ENCODE measurements around the gene GPR39.

GPR39 gene

DNA sequence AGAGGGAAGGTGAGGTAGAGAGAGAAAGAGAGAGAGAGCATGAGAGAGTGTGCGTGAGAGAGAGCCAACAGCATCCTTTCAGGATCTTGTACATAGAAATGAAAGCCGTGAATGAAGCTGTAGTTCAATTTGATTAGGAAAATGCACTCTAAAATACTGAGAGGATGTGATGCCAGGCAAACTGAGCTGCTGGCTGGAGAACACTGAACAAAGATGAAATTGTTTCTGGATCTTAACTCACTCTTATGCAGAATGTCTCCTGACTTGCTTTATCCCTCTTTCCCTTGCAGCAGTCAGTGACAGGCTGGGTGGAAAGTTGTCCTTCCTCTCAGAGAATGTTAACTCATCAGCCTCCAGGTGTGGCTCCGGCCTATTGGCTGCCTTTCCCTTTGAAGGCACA, 242.7 kb downstream of the GPR39 start:
- no peak for ATAC-seq (ENCODE audit: low read depth)

DNA sequence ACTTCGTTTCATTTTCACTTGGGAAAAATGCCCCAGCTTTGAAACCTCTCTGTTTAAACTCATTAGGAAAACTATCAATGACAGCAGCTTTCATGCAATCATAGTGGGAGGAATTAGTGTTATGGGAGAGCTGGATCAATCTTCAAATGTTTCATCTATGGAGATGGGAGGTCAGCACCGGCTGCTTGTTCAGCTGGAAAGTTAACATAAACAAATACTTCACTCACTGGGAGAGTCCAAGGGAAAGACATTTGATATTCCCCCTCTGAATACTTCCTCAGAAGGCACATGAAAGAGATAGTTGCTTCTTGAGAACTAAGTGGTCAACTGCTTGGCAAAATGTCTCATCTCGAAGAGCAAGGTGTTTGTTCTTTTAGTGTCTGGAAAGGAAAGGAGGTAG, 246.1 kb downstream of the GPR39 start:
- Mint-ChIP-seq H3K4me1 (no peaks in the 10 kb centered on the region), H3K27ac (no peak overlapping the region), H3K27me3 (peaks cover 12% of the 10 kb centered on the region), H3K36me3 (no peaks in the 10 kb centered on the region), H3K4me3 (no peak overlapping the region), H3K9me3 (no peaks in the 10 kb centered on the region)
- ATAC-seq (ENCODE audit: low read depth) (no peak), DNase-seq (ENCODE audit: low spot score in 2 of 2) (no peak)

More for the DNA sequence above, 242.7 kb downstream of the GPR39 start:
- Mint-ChIP-seq H3K36me3 (no peaks in the 10 kb centered on the region), H3K4me1 (no peaks in the 10 kb centered on the region), H3K27ac (no peak overlapping the region), H3K27me3 (peaks cover 6% of the 10 kb centered on the region), H3K9me3 (no peaks in the 10 kb centered on the region), H3K4me3 (no peak overlapping the region)
- no peak for DNase-seq (ENCODE audit: low spot score in 2 of 2)

DNA sequence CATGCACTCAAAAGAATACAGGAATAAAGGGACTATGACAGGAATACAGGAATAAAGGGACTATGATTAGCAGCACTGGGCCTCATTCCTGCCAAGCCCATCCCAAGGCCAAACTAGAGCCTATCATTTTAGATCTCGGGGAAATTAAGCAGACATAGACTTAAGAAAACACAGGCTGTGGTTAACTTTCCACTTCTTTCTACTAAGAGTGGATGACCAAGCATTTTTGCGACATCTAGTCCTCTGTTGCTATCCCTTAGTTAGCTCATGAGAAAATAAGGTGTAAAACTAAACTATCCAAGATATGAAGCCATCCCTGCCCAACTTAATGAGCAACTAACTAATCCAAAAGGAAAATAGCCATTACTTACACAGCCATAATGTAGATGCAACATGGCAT, 247.5 kb downstream of the GPR39 start:
- no peak overlapping the region for H3K27ac Mint-ChIP-seq
- no peaks in the 10 kb centered on the region for H3K4me1 Mint-ChIP-seq
- DNase-seq (ENCODE audit: low spot score in 2 of 2) (no peak), ATAC-seq (ENCODE audit: low read depth) (no peak)
- no peaks in the 10 kb centered on the region for H3K36me3 Mint-ChIP-seq
- H3K9me3 Mint-ChIP-seq = no peaks in the 10 kb centered on the region
- no peak overlapping the region for H3K4me3 Mint-ChIP-seq
- H3K27me3 Mint-ChIP-seq = peaks cover 15% of the 10 kb centered on the region

DNA sequence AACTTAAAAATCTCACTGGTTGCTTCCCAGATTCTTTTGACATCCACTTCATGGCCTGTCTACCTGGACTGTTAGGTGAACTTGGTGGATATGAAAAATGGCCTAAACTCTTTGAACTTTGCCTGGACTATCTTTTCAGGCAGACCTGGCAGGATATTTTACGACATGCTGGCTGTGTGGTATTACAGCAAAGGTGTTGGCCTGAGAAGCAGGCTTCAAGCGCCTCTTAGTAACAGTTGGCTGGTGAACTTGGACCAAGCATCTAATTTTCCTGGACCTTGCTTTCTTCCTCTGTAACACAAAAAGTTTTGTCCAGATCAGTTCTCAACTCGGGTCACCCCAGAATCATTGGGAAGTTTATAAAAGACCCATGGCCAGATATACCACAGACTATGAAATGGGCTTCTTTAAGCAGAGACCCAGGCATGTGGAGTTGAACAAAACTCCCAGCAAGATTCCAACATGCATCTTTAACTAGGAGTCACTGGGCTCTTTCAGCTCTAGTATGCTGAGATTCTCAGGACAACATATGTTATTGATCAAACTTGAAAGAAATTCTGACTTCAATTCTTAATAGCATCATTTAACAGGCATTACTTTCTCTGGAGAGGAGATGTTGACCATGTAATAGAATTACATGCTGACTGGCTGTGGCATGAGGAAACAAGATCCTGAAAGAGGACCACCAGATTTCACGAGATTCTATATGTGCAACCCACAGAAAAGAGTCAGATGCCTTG, 249.0 kb downstream of the GPR39 start:
- H3K9me3 Mint-ChIP-seq = no peaks in the 10 kb centered on the region
- ATAC-seq (ENCODE audit: low read depth) (no peak), DNase-seq (ENCODE audit: low spot score in 2 of 2) (no peak)
- peaks cover 15% of the 10 kb centered on the region for H3K27me3 Mint-ChIP-seq
- no peak overlapping the region for H3K27ac Mint-ChIP-seq
- H3K4me1 Mint-ChIP-seq = no peaks in the 10 kb centered on the region
- H3K36me3 Mint-ChIP-seq = no peaks in the 10 kb centered on the region
- no peak overlapping the region for H3K4me3 Mint-ChIP-seq

DNA sequence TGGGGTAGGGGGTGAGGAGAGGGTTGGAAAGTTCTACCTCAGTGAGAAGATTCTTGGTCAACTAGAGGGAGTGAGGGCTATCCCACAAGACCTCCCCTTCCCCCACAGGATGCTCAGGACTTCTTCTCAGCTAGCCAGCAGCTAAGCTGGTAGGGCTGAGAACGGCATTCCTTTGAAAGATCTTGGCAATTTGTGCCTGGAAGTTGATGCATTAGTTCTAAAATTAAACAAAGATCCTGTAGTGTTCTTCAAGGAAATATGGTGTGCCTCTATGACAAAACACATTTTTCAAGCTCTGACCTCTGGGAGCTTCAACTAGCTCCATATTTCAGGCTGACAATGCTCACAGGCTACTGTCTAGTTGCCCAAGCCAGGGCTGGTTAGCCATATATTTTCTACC, 251.1 kb downstream of the GPR39 start:
- no peak overlapping the region for H3K4me3 Mint-ChIP-seq
- H3K27ac Mint-ChIP-seq = no peak overlapping the region
- H3K9me3 Mint-ChIP-seq = no peaks in the 10 kb centered on the region
- peaks cover 21% of the 10 kb centered on the region for H3K27me3 Mint-ChIP-seq
- ATAC-seq (ENCODE audit: low read depth) (no peak), DNase-seq (ENCODE audit: low spot score in 2 of 2) (no peak)
- H3K36me3 Mint-ChIP-seq = peaks cover 3% of the 10 kb centered on the region
- peaks cover 5% of the 10 kb centered on the region for H3K4me1 Mint-ChIP-seq

DNA sequence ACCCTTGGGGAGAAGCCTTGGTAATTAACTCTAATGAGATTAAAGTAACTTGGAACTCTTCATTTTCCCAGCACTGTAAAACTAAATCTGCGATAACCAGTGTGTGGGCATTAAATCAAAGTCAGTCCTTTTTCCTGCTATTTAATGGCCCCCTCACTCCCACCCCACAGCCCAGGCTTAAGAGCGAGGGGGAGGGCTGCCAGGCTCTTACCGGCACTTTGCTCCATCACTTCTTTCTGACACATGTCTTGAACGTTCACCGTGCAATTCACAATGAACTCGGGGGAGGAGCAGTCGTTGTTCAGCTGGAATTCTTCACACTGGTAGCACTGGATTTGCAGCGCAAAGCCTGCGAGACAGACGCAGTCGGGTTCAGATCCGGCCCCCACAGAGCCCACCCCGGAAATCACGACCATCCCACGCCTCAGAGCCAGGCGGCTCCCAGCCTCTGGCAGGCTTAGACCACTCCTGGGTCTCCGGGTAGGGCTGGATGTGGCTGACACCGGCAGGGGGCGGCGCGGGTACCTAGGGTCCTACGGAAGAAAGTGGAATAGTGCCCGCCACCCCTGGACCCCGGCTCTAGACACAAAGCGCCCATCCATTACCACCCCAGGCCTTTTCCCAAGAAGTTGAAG, 251.7 kb downstream of the GPR39 start:
- Mint-ChIP-seq H3K27ac (no peak overlapping the region), H3K36me3 (peaks cover 3% of the 10 kb centered on the region), H3K27me3 (peaks cover 19% of the 10 kb centered on the region), H3K4me1 (peaks cover 5% of the 10 kb centered on the region), H3K4me3 (peak overlapping the region; percentile 11), H3K9me3 (no peaks in the 10 kb centered on the region)
- ATAC-seq (ENCODE audit: low read depth) (no peak), DNase-seq (ENCODE audit: low spot score in 2 of 2) (no peak)

DNA sequence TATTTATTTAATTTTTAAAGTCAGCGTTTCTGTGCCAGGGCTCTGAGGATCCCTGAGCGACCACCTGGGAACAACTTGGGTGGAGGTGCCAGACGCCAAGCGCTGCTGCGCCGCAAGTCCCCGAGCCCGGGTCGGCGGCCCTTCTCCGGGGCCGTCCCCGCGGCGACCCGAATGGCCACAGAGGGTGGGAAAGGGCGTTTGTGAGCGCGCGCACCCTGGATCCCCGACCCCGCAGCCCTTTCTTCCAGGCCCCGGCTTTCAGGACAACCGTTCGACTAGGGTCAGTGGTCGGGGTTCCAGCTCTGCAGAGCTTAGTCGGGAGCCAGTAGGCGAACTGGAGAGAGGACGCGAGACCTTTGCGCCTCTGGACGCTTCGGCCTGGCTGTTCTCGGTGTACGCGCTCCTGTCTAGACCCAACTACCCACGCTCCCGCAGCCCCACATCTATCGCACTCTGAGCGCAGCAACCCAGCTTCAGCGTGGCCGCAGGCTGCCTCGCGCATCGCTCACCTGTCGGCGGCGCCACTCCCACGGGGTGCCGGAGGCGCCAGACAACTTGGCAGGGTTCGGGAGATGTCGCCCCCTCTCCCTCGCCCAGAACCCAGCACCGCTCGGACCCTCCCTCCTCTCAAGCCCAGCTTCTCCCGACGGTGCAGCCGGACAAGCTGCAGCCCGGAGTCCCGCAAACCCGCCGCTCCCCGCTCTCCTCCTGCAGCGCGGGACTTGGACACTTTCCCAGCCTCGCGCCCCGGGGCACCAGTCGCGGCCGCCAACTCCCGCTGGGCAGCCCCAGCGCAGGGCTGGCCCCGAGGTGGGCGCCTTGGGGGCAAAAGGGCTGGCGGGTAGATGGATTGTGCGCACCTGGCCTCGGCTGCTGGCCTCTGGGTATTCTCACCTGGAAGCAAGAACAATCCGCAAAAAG, 252.6 kb downstream of the GPR39 start:
- ATAC-seq (ENCODE audit: low read depth) (no peak), DNase-seq (ENCODE audit: low spot score in 2 of 2) (no peak)
- Mint-ChIP-seq H3K9me3 (no peaks in the 10 kb centered on the region), H3K36me3 (peaks cover 3% of the 10 kb centered on the region), H3K27ac (no peak overlapping the region), H3K4me3 (peak overlapping the region; percentile 5), H3K4me1 (peaks cover 5% of the 10 kb centered on the region), H3K27me3 (peaks cover 15% of the 10 kb centered on the region)

DNA sequence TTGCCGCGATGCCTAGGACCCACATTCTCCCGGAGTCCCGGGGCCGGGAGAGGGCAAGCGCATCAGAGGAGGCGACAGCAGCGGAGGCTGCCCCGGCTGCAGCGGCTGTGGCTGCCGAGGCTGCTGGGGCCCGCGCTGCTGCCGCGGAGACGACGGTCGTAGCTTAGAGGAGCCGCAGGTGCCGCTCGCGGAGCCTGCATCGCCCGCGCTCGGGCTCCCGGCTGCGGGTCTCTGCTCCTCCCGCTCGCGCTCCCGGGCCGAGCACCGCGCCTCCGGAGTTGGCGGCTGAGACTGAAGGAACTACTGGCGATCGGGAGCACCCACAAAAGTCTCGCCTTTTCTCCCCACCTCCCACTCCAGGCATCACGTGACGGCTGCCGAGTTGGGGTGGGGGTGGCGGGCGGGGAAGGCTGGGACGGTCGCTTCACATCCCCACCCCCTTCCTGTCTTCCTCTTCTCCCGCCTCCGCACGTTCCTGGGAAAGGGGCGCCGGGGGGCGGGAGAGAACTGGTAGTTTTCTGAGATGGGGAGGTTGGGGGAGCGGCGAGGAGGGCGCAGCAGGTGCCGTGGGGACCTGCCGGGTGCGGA, 253.4 kb downstream of the GPR39 start, which contains the start of gene LYPD1:
LYPD1 (minus strand) TSS at position 298 of the 588 bp plus-strand sequence; CDS start at position 25, 273 bp downstream.
- H3K9me3 Mint-ChIP-seq = no peaks in the 10 kb centered on the region
- ATAC-seq (ENCODE audit: low read depth) = no peak
- H3K4me3 Mint-ChIP-seq = peak within 1 kb of the TSS; percentile 61
- H3K36me3 Mint-ChIP-seq = peaks cover 3% of the 10 kb centered on the region
- H3K27me3 Mint-ChIP-seq = peaks cover 18% of the 10 kb centered on the region
- H3K4me1 Mint-ChIP-seq = peaks cover 5% of the 10 kb centered on the region
- no peak for DNase-seq (ENCODE audit: low spot score in 2 of 2)
- H3K27ac Mint-ChIP-seq = no peak within 1 kb of the TSS

DNA sequence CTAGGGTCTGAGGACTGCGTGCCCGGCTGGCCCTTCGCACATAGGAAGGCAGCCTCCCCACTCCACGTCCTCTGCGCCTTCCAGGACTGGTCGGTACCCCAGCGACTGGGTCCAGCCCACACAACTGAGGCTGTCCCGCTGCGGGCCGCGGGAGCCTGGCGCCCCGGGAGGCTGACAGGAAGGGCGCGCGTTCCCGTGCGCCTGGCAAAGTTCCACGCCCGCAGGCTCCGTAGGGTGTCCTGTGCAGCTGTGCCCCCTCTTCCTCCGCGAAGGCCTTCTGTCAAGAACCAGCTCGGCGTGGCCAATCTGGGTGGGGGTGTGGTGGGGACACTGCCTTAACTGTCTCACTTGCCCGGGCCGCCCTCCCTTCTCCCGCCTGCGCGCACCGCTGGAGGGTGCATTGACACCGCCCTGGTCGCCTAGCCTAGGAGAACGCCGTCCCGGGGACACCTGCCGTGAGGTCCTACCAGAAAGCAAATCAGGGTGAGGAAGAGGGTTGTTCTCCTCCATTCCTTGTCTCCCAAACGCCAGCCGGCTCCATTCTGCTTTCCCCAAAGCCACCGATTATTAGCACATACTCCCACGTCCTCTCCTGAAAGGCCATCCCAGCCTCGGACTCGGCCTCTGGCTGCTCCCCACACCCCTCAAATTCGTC, 254.0 kb downstream of the GPR39 start:
- no peak overlapping the region for H3K27ac Mint-ChIP-seq
- DNase-seq (ENCODE audit: low spot score in 2 of 2) (no peak), ATAC-seq (ENCODE audit: low read depth) (no peak)
- peak overlapping the region; percentile 61 for H3K4me3 Mint-ChIP-seq
- peaks cover 16% of the 10 kb centered on the region for H3K27me3 Mint-ChIP-seq
- peaks cover 5% of the 10 kb centered on the region for H3K4me1 Mint-ChIP-seq
- H3K36me3 Mint-ChIP-seq = peaks cover 3% of the 10 kb centered on the region
- H3K9me3 Mint-ChIP-seq = no peaks in the 10 kb centered on the region

DNA sequence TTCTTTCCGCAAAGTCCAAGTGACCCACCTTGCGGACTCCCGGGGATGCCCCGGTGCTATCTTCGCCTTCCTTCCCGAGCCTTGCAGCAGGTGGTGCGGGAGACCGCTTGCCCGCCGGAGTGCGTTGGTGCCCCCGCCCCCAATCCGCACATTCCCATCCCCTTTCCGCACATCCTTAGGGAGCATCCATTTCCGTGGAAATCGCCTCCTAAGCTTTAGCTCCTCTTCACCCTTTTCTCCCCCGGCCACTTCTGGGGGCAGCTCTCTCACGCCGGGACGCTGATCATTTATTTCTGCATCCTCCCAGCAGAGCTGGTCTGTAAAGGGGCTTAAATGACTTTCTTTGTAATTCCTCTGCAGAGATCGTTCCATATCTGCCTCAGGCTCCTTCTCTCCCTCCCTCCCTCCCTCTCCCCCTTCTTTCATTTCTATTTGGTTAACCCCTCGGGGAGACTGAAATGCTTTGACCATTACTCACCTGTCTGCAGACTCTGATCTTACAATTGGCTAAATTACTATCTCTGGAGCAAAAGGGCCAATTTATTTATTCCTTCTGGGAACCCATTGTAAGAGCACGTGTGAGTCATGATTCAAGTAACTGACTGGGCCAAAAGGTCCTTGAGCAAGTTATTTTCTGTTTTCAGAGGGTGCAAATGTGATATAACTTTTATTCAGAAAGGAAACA, 254.7 kb downstream of the GPR39 start:
- no peak overlapping the region for H3K27ac Mint-ChIP-seq
- peaks cover 3% of the 10 kb centered on the region for H3K36me3 Mint-ChIP-seq
- peaks cover 5% of the 10 kb centered on the region for H3K4me1 Mint-ChIP-seq
- peak overlapping the region; percentile 61 for H3K4me3 Mint-ChIP-seq
- H3K27me3 Mint-ChIP-seq = peaks cover 17% of the 10 kb centered on the region
- no peaks in the 10 kb centered on the region for H3K9me3 Mint-ChIP-seq
- DNase-seq (ENCODE audit: low spot score in 2 of 2) (no peak), ATAC-seq (ENCODE audit: low read depth) (no peak)

DNA sequence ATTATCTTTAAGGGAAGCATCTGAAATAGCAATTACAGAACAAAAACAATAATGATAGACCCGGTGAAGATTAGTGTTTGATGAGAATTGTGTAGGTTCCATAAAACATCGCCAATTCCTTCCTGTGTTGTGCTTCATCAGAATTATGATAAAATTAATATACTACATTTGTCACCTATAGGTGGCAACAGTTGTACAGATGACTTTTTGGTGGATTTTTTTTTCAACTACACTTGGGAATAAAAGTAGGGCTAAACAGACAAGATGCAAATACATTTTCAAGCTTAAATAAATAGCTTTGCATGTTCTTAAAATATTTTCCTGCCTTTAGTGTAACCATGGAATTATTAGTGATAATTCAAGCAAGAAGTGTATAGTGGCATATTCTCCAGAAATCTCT, 260.4 kb downstream of the GPR39 start:
- H3K9me3 Mint-ChIP-seq = no peaks in the 10 kb centered on the region
- no peak for ATAC-seq (ENCODE audit: low read depth)
- no peak overlapping the region for H3K4me3 Mint-ChIP-seq
- H3K27me3 Mint-ChIP-seq = peaks cover 8% of the 10 kb centered on the region
- H3K4me1 Mint-ChIP-seq = no peaks in the 10 kb centered on the region
- no peak for DNase-seq (ENCODE audit: low spot score in 2 of 2)
- no peak overlapping the region for H3K27ac Mint-ChIP-seq
- no peaks in the 10 kb centered on the region for H3K36me3 Mint-ChIP-seq

DNA sequence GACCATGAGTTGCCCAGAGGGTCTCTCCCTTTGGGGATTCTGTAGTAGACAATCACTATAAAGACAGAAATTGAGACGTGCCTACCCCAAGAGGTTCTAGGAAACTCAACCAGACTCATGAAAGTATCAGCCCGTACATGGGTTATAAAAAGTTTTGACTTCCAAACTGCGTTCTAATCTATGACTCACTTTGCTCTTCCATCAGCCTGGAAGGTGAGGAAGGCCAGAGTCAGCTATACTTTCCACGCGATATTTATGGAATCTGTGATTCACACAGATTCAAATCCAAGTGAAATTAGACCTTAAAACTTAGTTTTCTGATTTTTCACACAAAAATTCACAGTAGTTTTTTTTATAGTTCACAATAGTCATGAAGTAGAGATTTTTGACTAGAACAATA, 261.1 kb downstream of the GPR39 start:
- no peak overlapping the region for H3K4me3 Mint-ChIP-seq
- H3K27ac Mint-ChIP-seq = no peak overlapping the region
- peaks cover 6% of the 10 kb centered on the region for H3K27me3 Mint-ChIP-seq
- H3K36me3 Mint-ChIP-seq = no peaks in the 10 kb centered on the region
- ATAC-seq (ENCODE audit: low read depth) (no peak), DNase-seq (ENCODE audit: low spot score in 2 of 2) (no peak)
- no peaks in the 10 kb centered on the region for H3K9me3 Mint-ChIP-seq
- H3K4me1 Mint-ChIP-seq = no peaks in the 10 kb centered on the region

DNA sequence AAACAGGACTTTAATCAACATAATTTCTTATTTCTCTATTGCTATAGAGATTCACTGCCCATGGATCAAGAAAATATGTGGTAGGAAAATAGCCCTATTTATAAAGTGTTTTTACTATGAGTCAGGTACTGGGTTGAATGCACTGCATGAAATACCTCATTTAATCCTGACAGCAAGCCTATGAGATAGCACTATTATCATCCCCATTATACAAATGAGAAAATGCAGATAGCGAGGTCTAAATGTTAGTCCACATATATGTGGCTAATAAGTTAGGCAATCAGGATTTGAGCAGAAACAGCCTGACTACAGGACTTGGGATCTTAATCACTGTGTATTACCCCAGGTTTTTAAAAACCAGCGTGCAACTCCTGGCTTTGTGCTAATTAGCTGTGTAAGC, 261.9 kb downstream of the GPR39 start:
- ATAC-seq (ENCODE audit: low read depth) = no peak
- no peak overlapping the region for H3K27ac Mint-ChIP-seq
- H3K27me3 Mint-ChIP-seq = peaks cover 6% of the 10 kb centered on the region
- H3K9me3 Mint-ChIP-seq = no peaks in the 10 kb centered on the region
- H3K4me3 Mint-ChIP-seq = no peak overlapping the region
- H3K4me1 Mint-ChIP-seq = no peaks in the 10 kb centered on the region
- no peaks in the 10 kb centered on the region for H3K36me3 Mint-ChIP-seq
- no peak for DNase-seq (ENCODE audit: low spot score in 2 of 2)

Measured in memory B cell (primary cell).